ENCODE data around the gene AQP12A. TPM values are rescaled to one million over a fixed set of nuclear protein-coding genes. Genes with fewer than 3 reads are reported as not detected.

The AQP12A gene
- total and polyA plus RNA-seq, 5 donors from 2014 or later = not detected

DNA sequence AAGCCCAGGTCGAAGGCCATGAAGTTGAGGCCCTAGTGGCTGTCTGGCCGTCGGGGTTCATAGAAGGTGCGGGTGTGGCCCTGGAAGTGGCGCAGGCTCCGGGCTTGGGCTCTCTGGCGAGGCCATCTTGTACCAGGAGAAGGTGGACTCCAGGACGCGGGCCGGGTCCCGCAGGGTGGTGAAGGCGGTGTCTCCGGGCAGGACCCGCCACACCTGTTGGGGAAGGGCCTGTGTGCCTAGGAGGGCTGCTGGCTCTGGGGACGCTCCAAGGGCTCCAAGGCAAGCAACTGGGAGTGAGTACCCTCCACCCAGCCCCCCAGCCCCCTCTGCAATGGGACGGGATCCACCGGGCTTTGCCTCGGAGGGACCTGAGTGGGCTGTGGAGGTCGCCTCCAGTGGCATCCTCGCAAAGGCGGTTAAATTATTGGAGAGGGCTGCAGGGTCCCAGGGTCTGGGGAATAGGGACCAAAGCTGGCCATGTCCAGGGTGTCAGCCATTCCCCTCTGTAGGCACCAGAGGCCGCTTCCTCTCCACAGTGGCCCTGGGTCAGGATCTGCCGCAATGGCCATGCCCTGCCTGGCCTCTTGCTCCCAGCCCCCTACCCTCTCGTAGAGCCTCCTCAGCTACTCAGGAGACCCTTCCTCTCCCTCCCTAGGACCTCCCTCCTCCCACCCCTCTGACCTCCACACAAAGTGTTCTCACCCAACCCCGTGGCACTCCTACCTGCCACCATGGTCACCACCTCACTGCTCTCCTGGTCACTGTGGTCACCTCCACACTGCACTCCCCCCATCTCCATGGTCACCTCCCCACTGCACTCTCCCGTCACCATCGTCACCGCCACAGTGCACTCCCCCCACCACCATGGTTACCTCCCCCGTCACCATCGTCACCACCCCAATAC lies 10.3 kb downstream of the AQP12A start:
- peaks cover 3% of the 10 kb centered on the region for H3K4me1 ChIP-seq (ENCODE audit: control insufficient read depth, insufficient read depth, low read length, poor library complexity, severe bottlenecking)
- Mint-ChIP-seq H3K27ac (no peak overlapping the region), H3K27me3 (peaks cover 10% of the 10 kb centered on the region), H3K4me1 (peaks cover 0 to 12% (median 6%) of the 10 kb centered on the region in 4 donors), H3K9me3 (no peaks in the 10 kb centered on the region), H3K36me3 (no peaks in the 10 kb centered on the region), H3K4me3 (no peak overlapping the region)
- DNase-seq = no peak
- H3K4me3 ChIP-seq (ENCODE audit: low read depth, low read length) = no peak overlapping the region
- H3K27ac ChIP-seq (ENCODE audit: insufficient read depth, low read length, poor library complexity, severe bottlenecking) = no peak overlapping the region
- peaks cover 4% of the 10 kb centered on the region for H3K27me3 ChIP-seq (ENCODE audit: control insufficient read depth, insufficient read depth, low read length)
- no peaks in the 10 kb centered on the region for H3K9me3 ChIP-seq (ENCODE audit: control insufficient read depth in 2 of 2, low read length in 2 of 2)
- ATAC-seq (ENCODE audit: low read depth in 2 of 2) = no peak
- H3K36me3 ChIP-seq (ENCODE audit: control insufficient read depth, insufficient read depth, low read length) = no peaks in the 10 kb centered on the region

DNA sequence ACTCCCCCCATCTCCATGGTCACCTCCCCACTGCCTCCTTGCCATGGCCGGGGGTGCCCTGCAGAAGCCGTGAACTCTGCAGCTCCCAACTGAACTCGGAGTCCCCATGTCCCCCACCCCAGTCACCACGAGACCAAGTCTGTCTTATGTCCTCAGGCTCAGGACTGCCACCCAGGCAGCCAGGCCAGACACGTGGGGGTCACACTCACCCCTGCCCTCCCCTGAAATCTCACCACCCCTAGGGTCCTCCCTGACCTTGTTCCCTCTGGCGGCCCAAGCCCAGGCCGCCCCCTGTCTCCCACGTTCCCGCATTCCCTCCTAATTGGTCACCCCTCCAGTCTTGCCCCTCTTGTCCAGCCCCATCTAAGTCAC lies 11.0 kb downstream of the AQP12A start:
- no peak for DNase-seq
- H3K36me3 ChIP-seq (ENCODE audit: control insufficient read depth, insufficient read depth, low read length) = no peaks in the 10 kb centered on the region
- H3K9me3 ChIP-seq (ENCODE audit: control insufficient read depth in 2 of 2, low read length in 2 of 2) = no peaks in the 10 kb centered on the region
- no peak for ATAC-seq (ENCODE audit: low read depth in 2 of 2)
- H3K36me3 Mint-ChIP-seq = no peaks in the 10 kb centered on the region
- peaks cover 0 to 12% (median 6%) of the 10 kb centered on the region in 4 donors for H3K4me1 Mint-ChIP-seq
- H3K27me3 Mint-ChIP-seq = peaks cover 10% of the 10 kb centered on the region
- H3K4me1 ChIP-seq (ENCODE audit: control insufficient read depth, insufficient read depth, low read length, poor library complexity, severe bottlenecking) = peaks cover 3% of the 10 kb centered on the region
- no peak overlapping the region for H3K27ac Mint-ChIP-seq
- H3K27ac ChIP-seq (ENCODE audit: insufficient read depth, low read length, poor library complexity, severe bottlenecking) = no peak overlapping the region
- H3K4me3 ChIP-seq (ENCODE audit: low read depth, low read length) = no peak overlapping the region
- H3K9me3 Mint-ChIP-seq = no peaks in the 10 kb centered on the region
- H3K4me3 Mint-ChIP-seq = no peak overlapping the region
- H3K27me3 ChIP-seq (ENCODE audit: control insufficient read depth, insufficient read depth, low read length) = peaks cover 4% of the 10 kb centered on the region

DNA sequence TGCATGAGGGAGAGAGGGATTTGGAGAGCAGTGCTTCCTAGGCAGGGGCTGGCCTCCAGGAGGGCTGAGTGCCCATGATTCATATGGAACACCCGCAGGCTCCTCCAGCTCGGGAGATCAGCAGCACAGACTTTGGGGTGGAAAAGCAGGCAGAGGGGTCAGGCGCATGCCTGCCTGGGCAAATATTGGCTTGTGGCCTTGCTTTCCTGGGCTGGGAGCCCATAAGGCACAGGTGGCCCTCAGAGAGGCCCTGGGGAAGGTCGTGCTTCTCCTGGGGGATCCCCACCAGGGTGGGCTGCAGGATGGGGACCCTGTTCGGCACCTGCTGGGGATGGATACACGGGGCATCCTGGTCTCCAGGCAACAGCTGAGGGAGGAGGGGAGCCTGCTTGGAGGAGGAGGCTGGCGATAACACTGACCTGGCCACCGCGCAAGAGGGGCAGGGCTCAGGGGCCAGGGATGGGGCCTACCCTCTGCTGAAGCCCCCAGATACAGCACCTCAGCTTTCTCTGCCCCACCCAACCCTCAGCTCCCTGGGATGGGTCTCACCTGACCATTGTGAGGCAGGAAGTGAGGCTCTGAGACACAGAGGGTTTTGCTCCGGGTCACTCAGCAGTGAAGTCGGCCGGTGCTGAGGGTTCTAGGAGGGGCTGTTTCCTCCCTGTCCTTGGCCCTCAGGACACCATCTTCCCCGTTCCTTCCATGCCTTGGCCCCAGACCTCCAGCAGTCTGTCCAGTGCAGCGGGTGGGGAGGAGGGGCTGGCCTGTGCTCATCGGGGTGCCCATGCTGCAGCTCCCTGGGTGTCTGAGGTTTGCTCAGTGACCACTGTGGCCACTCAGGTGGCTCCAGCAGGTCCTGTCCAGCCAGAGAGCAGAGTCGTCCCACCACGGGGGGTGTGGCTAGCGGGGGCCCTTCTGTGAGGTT lies 12.0 kb downstream of the AQP12A start:
- peaks cover 14% of the 10 kb centered on the region for H3K27me3 Mint-ChIP-seq
- H3K27ac ChIP-seq (ENCODE audit: insufficient read depth, low read length, poor library complexity, severe bottlenecking) = no peak overlapping the region
- peaks cover 8% of the 10 kb centered on the region for H3K27me3 ChIP-seq (ENCODE audit: control insufficient read depth, insufficient read depth, low read length)
- no peaks in the 10 kb centered on the region for H3K36me3 Mint-ChIP-seq
- H3K4me3 Mint-ChIP-seq = no peak overlapping the region
- no peak overlapping the region for H3K27ac Mint-ChIP-seq
- H3K9me3 ChIP-seq (ENCODE audit: control insufficient read depth in 2 of 2, low read length in 2 of 2) = no peaks in the 10 kb centered on the region
- H3K4me1 Mint-ChIP-seq = peaks cover 0 to 12% (median 6%) of the 10 kb centered on the region in 4 donors
- no peak overlapping the region for H3K4me3 ChIP-seq (ENCODE audit: low read depth, low read length)
- no peaks in the 10 kb centered on the region for H3K36me3 ChIP-seq (ENCODE audit: control insufficient read depth, insufficient read depth, low read length)
- ATAC-seq (ENCODE audit: low read depth in 2 of 2) (no peak), DNase-seq (no peak)
- peaks cover 3% of the 10 kb centered on the region for H3K4me1 ChIP-seq (ENCODE audit: control insufficient read depth, insufficient read depth, low read length, poor library complexity, severe bottlenecking)
- H3K9me3 Mint-ChIP-seq = no peaks in the 10 kb centered on the region

DNA sequence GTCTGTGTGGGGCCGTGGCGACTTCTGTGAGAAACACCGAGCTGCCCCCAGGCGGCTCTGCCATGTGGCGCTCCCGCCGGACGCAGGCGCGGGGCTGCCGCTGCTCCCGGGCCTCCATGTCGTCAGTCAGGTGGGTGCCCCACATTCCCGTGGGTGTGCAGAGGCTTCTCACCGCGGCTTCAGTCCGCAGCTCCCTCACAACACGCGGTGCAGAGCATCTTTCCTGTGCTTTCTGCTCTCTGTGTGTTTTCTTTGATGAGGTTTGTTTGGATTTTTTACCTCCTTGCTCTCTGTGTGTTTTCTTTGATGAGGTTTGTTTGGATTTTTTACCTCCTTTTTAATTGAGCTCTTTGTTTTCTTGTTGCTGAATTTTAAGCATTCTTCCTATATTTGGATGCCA lies 13.0 kb downstream of the AQP12A start:
- Histone ChIP-seq H3K9me3 (ENCODE audit: control insufficient read depth in 2 of 2, low read length in 2 of 2) (no peaks in the 10 kb centered on the region), H3K4me1 (ENCODE audit: control insufficient read depth, insufficient read depth, low read length, poor library complexity, severe bottlenecking) (peaks cover 3% of the 10 kb centered on the region), H3K27me3 (ENCODE audit: control insufficient read depth, insufficient read depth, low read length) (peaks cover 8% of the 10 kb centered on the region), H3K4me3 (ENCODE audit: low read depth, low read length) (no peak overlapping the region), H3K36me3 (ENCODE audit: control insufficient read depth, insufficient read depth, low read length) (no peaks in the 10 kb centered on the region), H3K27ac (ENCODE audit: insufficient read depth, low read length, poor library complexity, severe bottlenecking) (no peak overlapping the region)
- H3K27me3 Mint-ChIP-seq = peaks cover 14% of the 10 kb centered on the region
- ATAC-seq (ENCODE audit: low read depth in 2 of 2) (no peak), DNase-seq (peak in 1 of 3 donors; percentile 8)
- peaks cover 0 to 12% (median 6%) of the 10 kb centered on the region in 4 donors for H3K4me1 Mint-ChIP-seq
- H3K9me3 Mint-ChIP-seq = no peaks in the 10 kb centered on the region
- H3K36me3 Mint-ChIP-seq = no peaks in the 10 kb centered on the region
- H3K27ac Mint-ChIP-seq = no peak overlapping the region
- peak overlapping the region in 1 of 4 donors; percentile 12 for H3K4me3 Mint-ChIP-seq

DNA sequence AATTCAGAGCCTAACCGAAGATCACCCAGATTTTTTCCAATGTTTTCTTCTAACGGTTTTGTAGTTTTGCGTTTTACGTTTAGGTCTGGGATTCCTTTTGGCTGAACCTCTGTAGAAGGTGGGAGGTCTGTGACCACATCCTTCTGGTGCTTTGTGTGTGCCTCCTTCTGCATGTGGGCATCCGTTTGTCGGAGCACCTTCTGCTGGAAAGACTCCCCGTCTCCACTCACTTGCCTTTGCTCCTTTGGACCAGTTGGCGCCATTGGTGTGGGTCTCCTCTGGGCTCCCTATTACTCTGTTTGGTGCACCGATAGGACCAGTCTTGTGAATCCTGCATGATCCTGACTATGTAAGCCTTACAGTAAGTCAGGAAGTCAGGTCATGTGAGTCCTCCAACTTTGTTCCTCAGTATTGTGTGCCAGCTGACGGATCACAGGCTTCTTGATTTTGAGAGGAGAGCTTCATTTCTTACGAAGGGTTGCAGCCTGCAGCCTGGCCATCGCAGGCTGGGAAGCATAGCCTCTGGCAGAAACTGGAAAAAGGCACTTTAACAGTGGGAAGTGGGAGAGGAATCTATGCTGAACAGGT lies 13.6 kb downstream of the AQP12A start:
- peak in 1 of 3 donors; percentile 28 for DNase-seq

DNA sequence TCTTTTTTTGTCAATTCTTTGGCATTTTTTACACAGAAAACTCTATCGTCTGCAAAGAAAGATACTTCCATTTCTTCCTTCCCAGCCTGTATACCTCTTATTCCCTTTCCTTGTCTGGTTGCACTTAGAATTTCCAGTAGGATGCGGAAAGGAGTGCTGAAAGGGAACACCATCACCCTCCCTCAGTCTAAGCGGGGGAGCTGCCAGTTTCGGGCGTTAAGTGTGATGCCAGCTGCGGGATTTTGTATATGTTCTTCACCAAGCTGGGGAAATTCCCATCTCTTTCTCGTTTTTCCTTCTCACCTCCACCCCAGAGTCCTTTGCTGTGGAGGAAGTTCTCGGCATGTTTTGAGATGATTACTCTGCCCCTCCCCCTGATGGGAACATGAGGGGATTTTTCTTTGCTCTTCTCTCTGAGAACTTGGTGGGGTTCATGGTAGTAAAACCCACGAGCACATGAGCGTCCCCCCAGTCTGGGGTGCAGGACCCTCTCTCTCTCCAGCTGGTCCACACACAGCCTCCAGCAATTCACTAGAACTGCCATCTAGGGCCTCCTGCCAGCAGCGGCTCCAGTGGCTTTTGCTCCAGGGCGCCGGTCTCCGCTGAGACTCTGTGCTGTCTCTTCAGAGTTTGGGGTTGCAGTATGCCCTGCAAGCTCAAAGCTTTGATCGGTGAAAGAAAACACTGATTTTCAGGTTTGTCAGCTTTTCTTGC lies 15.5 kb downstream of the AQP12A start:
- peaks cover 14% of the 10 kb centered on the region for H3K27me3 Mint-ChIP-seq
- no peak overlapping the region for H3K27ac Mint-ChIP-seq
- no peak overlapping the region for H3K27ac ChIP-seq (ENCODE audit: insufficient read depth, low read length, poor library complexity, severe bottlenecking)
- no peak overlapping the region for H3K4me3 ChIP-seq (ENCODE audit: low read depth, low read length)
- H3K27me3 ChIP-seq (ENCODE audit: control insufficient read depth, insufficient read depth, low read length) = peaks cover 8% of the 10 kb centered on the region
- DNase-seq (no peak), ATAC-seq (ENCODE audit: low read depth in 2 of 2) (no peak)
- peaks cover 0 to 12% (median 6%) of the 10 kb centered on the region in 4 donors for H3K4me1 Mint-ChIP-seq
- no peaks in the 10 kb centered on the region for H3K9me3 ChIP-seq (ENCODE audit: control insufficient read depth in 2 of 2, low read length in 2 of 2)
- H3K4me3 Mint-ChIP-seq = no peak overlapping the region
- H3K9me3 Mint-ChIP-seq = no peaks in the 10 kb centered on the region
- no peaks in the 10 kb centered on the region for H3K36me3 ChIP-seq (ENCODE audit: control insufficient read depth, insufficient read depth, low read length)
- H3K36me3 Mint-ChIP-seq = no peaks in the 10 kb centered on the region
- H3K4me1 ChIP-seq (ENCODE audit: control insufficient read depth, insufficient read depth, low read length, poor library complexity, severe bottlenecking) = peaks cover 3% of the 10 kb centered on the region

More for the DNA sequence above, 13.6 kb downstream of the AQP12A start:
- H3K4me1 ChIP-seq (ENCODE audit: control insufficient read depth, insufficient read depth, low read length, poor library complexity, severe bottlenecking) = peaks cover 3% of the 10 kb centered on the region
- H3K4me3 ChIP-seq (ENCODE audit: low read depth, low read length) = no peak overlapping the region
- no peaks in the 10 kb centered on the region for H3K36me3 ChIP-seq (ENCODE audit: control insufficient read depth, insufficient read depth, low read length)
- H3K4me3 Mint-ChIP-seq = peak overlapping the region in 1 of 4 donors; percentile 12
- no peaks in the 10 kb centered on the region for H3K9me3 ChIP-seq (ENCODE audit: control insufficient read depth in 2 of 2, low read length in 2 of 2)
- no peak for ATAC-seq (ENCODE audit: low read depth in 2 of 2)
- peak overlapping the region in 1 of 3 donors; percentile 38 for H3K27ac Mint-ChIP-seq
- no peak overlapping the region for H3K27ac ChIP-seq (ENCODE audit: insufficient read depth, low read length, poor library complexity, severe bottlenecking)
- peaks cover 14% of the 10 kb centered on the region for H3K27me3 Mint-ChIP-seq
- H3K36me3 Mint-ChIP-seq = no peaks in the 10 kb centered on the region
- H3K9me3 Mint-ChIP-seq = no peaks in the 10 kb centered on the region
- peaks cover 8% of the 10 kb centered on the region for H3K27me3 ChIP-seq (ENCODE audit: control insufficient read depth, insufficient read depth, low read length)
- H3K4me1 Mint-ChIP-seq = peaks cover 0 to 12% (median 6%) of the 10 kb centered on the region in 4 donors

DNA sequence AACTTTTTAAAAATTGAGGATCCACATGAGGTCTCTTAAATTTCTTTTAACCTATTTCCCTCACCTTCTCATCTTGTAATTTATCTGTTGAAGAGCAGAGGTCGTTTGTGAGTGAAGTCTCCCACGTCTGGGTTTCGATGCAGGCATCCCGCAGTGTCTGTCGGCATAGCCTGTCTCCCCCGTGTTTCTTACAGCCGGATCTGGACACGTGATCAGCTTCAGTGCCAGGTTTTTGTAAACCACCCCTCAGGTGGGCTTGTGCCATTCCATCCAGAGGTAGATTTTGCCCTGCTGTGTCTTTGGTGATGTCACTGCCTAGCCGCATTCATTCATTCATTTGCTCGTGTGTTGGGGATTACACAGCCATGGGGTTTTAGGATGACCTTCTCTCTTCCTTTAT lies 16.2 kb downstream of the AQP12A start:
- Histone ChIP-seq H3K27ac (ENCODE audit: insufficient read depth, low read length, poor library complexity, severe bottlenecking) (no peak overlapping the region), H3K4me1 (ENCODE audit: control insufficient read depth, insufficient read depth, low read length, poor library complexity, severe bottlenecking) (peaks cover 3% of the 10 kb centered on the region), H3K36me3 (ENCODE audit: control insufficient read depth, insufficient read depth, low read length) (no peaks in the 10 kb centered on the region), H3K4me3 (ENCODE audit: low read depth, low read length) (no peak overlapping the region), H3K9me3 (ENCODE audit: control insufficient read depth in 2 of 2, low read length in 2 of 2) (no peaks in the 10 kb centered on the region), H3K27me3 (ENCODE audit: control insufficient read depth, insufficient read depth, low read length) (peaks cover 8% of the 10 kb centered on the region)
- ATAC-seq (ENCODE audit: low read depth in 2 of 2) (no peak), DNase-seq (no peak)
- peaks cover 14% of the 10 kb centered on the region for H3K27me3 Mint-ChIP-seq
- no peaks in the 10 kb centered on the region for H3K36me3 Mint-ChIP-seq
- no peak overlapping the region for H3K27ac Mint-ChIP-seq
- H3K9me3 Mint-ChIP-seq = no peaks in the 10 kb centered on the region
- H3K4me1 Mint-ChIP-seq = peaks cover 0 to 12% (median 6%) of the 10 kb centered on the region in 4 donors
- no peak overlapping the region for H3K4me3 Mint-ChIP-seq

Measured in CD4-positive, CD25-positive, alpha-beta regulatory T cell (primary cell).